Measurements from ENCODE around the gene C7orf57.

The C7orf57 gene

GRCh38 chr7:48004638-48005037 lies 30.7 kb upstream of the C7orf57 start:
- Histone ChIP-seq H3K9me2 (replicated peaks; ENCODE audit: insufficient read depth, low read length) (no peaks in the 10 kb centered on the region), H3K27me3 (replicated peaks; ENCODE audit: insufficient read depth, low read length) (no peaks in the 10 kb centered on the region), H3F3A (ENCODE audit: insufficient read depth, low read length) (no peaks in the 10 kb centered on the region), H3K36me3 (replicated peaks; ENCODE audit: insufficient read depth, low read length) (no peaks in the 10 kb centered on the region), H4K20me1 (ENCODE audit: insufficient read depth, low read length) (no peaks in the 10 kb centered on the region), H3K79me2 (ENCODE audit: low read length) (no peaks in the 10 kb centered on the region), H3K9me3 (replicated peaks; ENCODE audit: insufficient read depth, low read length) (no peaks in the 10 kb centered on the region), H3K4me3 (ENCODE audit: low read length) (no peak overlapping the region), H3K4me2 (ENCODE audit: low read depth, low read length) (no peak overlapping the region), H2AFZ (ENCODE audit: low read length) (no peak overlapping the region; the same call in 1 of the 2 replicates), H3K9ac (ENCODE audit: low read length) (no peak overlapping the region), H3K4me1 (ENCODE audit: low read length) (no peaks in the 10 kb centered on the region), H3K27ac (ENCODE audit: low read length) (no peak overlapping the region)
- DNase-seq = no peak
- TF ChIP-seq EZH2phosphoT487 (IDR thresholded peaks at IDR 0.05; ENCODE audit: low read length) (no peak), CTCF (IDR thresholded peaks at IDR 0.05; ENCODE audit: low read length) (no peak), EZH2 (optimal IDR thresholded peaks at IDR 0.05; ENCODE audit: low read depth, low read length) (no peak)

- no peaks in the 10 kb centered on the region for H3K27me3 ChIP-seq (replicated peaks; ENCODE audit: insufficient read depth, low read length)
- TF ChIP-seq EZH2 (optimal IDR thresholded peaks at IDR 0.05; ENCODE audit: low read depth, low read length) (no peak), EZH2phosphoT487 (IDR thresholded peaks at IDR 0.05; ENCODE audit: low read length) (no peak), CTCF (IDR thresholded peaks at IDR 0.05; ENCODE audit: low read length) (no peak)
- no peaks in the 10 kb centered on the region for H3K4me1 ChIP-seq (ENCODE audit: low read length)
- no peaks in the 10 kb centered on the region for H3K36me3 ChIP-seq (replicated peaks; ENCODE audit: insufficient read depth, low read length)
- no peaks in the 10 kb centered on the region for H4K20me1 ChIP-seq (ENCODE audit: insufficient read depth, low read length)
- H3K27ac ChIP-seq (ENCODE audit: low read length) = no peak overlapping the region
- no peak overlapping the region for H3K4me2 ChIP-seq (ENCODE audit: low read depth, low read length)
- H2AFZ ChIP-seq (ENCODE audit: low read length) = no peak overlapping the region
- H3K4me3 ChIP-seq (ENCODE audit: low read length) = no peak overlapping the region
- H3K79me2 ChIP-seq (ENCODE audit: low read length) = no peaks in the 10 kb centered on the region
- no peaks in the 10 kb centered on the region for H3K9me2 ChIP-seq (replicated peaks; ENCODE audit: insufficient read depth, low read length)
- DNase-seq = no peak
- H3K9ac ChIP-seq (ENCODE audit: low read length) = no peak overlapping the region
- H3K9me3 ChIP-seq (replicated peaks; ENCODE audit: insufficient read depth, low read length) = no peaks in the 10 kb centered on the region
- no peaks in the 10 kb centered on the region for H3F3A ChIP-seq (ENCODE audit: insufficient read depth, low read length)
Measured at GRCh38 chr7:48006866-48007265, 28.5 kb upstream of the C7orf57 start.

GRCh38 chr7:48009257-48009656 lies 26.1 kb upstream of the C7orf57 start:
- DNase-seq = no peak
- Histone ChIP-seq H3K4me1 (ENCODE audit: low read length) (no peaks in the 10 kb centered on the region), H3K9ac (ENCODE audit: low read length) (no peak overlapping the region), H3K9me3 (replicated peaks; ENCODE audit: insufficient read depth, low read length) (no peaks in the 10 kb centered on the region), H3F3A (ENCODE audit: insufficient read depth, low read length) (no peaks in the 10 kb centered on the region), H4K20me1 (ENCODE audit: insufficient read depth, low read length) (no peaks in the 10 kb centered on the region), H3K4me2 (ENCODE audit: low read depth, low read length) (no peak overlapping the region), H3K4me3 (ENCODE audit: low read length) (no peak overlapping the region), H3K27me3 (replicated peaks; ENCODE audit: insufficient read depth, low read length) (no peaks in the 10 kb centered on the region), H3K27ac (ENCODE audit: low read length) (no peak overlapping the region), H3K79me2 (ENCODE audit: low read length) (no peaks in the 10 kb centered on the region), H2AFZ (ENCODE audit: low read length) (no peak overlapping the region), H3K36me3 (replicated peaks; ENCODE audit: insufficient read depth, low read length) (no peaks in the 10 kb centered on the region), H3K9me2 (replicated peaks; ENCODE audit: insufficient read depth, low read length) (no peaks in the 10 kb centered on the region)
- no peak for TF ChIP-seq CTCF (IDR thresholded peaks at IDR 0.05; ENCODE audit: low read length)
- no peak for TF ChIP-seq EZH2 (optimal IDR thresholded peaks at IDR 0.05; ENCODE audit: low read depth, low read length)
- no peak for TF ChIP-seq EZH2phosphoT487 (IDR thresholded peaks at IDR 0.05; ENCODE audit: low read length)
